Eye (tissue), 1 donor: ENCODE results near the gene CHCHD1.
"Not testable (repeated sequence)": the region's sequence is repeated elsewhere in the genome, so short reads cannot be mapped to it uniquely, and the experiment has no call there.

Source experiments
- DNase-seq: peaks from one replicate; pipeline ENCODE4 v3.0.0-alpha.2; 2015

Gene CHCHD1

DNA sequence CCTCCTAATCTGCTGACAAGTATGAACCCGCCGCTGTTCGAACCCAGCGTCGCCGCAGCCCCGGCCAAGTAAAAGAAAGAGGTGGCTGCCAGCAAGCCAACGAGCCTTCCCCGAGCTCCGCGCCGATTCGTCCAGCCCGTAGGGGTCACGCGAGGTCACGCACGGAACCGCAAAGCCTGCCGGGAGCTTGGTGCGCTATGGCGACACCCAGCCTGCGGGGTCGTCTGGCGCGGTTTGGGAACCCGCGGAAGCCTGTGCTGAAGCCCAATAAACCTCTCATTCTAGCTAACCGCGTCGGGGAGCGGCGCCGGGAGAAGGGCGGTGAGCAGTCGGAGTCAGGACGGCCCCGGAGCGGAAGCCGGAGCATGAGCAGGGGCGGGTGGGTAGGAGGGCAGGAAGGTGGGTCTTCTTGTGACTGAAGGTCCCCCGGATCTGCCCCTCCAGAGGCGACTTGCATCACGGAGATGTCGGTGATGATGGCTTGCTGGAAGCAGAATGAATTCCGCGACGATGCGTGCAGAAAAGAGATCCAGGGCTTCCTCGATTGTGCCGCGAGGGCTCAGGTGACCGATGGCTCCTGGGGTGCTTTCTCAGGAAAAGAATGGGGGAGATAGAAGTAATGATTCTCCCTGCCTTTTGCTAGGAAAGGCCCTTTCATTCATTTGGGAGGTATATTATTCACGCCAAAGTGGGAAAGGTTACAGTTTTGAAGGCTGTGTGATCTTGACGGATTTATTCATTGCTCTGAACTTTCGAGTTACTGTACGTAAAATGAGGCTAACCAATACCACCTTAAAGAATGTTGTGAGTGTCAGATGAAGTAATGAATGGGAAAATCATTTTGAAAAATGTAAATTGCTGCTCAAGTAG lies at the start of gene CHCHD1:
Gene CHCHD1, plus strand, starts transcription at position 170 of the 870 bp plus-strand sequence. Its CDS starts 28 bp downstream, at position 198.
- DNase-seq: peak; percentile 97

DNA sequence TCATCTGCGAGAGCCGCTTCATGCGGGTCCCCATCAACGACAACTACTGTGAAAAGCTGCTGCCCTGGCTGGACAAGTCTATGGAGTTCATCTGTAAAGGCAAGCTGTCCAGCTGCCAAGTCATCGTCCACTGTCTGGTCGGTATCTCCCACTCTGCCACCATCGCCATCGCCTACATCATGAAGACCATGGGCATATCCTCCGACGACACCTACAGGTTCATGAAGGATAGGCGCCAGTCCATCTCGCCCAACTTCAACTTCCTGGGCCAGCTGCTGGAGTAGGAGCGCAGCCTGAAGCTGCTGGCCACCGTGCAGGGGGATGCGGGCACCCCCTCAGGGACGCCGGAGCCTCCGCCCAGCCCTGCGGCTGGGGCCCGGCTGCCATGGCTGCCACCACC lies 49.4 kb upstream of the CHCHD1 start:
- DNase-seq: no peak

DNA sequence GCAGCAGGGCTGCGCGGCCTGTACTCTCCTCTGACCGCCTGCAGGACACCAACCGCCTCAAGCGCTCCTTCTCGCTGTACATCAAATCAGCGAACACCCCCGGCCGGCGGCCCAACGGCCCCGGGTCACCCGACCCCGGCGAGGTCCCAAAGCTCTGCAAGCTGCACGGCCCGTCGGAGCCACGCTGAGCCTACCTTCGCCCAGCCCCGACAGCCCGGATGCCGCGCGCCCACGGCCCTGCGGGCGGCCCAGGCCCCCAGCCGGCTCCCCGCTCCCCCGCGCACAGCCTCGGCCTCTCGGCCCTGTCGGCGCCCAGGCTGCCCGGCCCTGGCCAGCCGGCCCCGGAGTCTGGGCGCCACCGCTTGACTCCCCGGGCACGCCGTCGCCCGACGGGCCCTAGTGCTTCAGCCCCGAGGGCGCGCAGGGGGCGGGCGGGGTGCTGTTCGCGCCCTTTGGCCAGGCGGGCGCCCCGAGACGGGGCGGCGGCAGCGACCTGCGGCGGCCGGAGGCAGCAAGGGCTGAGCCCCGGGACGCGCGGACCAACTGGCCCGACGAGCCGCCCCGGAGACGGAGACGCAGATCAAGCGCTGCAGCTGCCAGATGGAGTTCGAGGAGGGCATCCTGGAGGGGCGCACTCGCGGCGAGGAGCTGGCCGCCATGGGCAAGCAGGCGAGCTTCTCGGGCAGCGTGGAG lies 48.8 kb upstream of the CHCHD1 start:
- DNase-seq: no peak

DNA sequence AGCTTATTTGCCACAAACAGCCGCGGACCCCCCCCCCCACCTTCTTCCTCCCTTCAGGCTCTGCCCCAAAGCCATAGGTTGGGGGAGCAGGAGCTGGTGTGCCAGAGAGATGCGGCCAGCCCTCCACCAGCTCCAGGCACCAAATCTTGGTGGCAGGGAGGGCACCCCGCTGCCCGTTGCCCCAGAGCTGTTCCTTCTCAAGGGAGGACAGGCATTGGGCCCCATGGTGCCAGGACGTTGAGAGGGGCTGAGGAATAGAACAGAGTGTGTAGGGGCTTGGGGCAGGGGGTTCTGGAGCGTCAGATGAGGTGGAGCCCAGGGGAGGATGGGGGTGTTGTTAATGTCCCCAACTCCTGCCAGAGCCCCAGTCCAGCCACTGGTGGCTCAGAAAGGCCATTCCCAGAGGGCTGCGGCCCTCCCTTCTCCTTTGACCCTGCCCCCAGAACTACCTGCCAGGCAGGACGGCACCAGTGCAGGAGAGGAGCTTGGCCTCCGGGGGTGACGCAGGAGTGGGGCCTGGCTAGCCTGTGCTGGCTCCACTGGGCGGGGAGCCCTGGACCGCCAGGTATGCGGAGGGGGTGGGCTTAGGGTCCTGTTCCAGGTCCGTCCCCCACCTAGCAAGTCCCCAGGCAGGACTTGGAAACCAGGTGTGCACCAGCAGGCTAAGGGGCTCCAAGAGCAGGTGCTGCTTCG lies 47.7 kb upstream of the CHCHD1 start:
- no peak for DNase-seq

DNA sequence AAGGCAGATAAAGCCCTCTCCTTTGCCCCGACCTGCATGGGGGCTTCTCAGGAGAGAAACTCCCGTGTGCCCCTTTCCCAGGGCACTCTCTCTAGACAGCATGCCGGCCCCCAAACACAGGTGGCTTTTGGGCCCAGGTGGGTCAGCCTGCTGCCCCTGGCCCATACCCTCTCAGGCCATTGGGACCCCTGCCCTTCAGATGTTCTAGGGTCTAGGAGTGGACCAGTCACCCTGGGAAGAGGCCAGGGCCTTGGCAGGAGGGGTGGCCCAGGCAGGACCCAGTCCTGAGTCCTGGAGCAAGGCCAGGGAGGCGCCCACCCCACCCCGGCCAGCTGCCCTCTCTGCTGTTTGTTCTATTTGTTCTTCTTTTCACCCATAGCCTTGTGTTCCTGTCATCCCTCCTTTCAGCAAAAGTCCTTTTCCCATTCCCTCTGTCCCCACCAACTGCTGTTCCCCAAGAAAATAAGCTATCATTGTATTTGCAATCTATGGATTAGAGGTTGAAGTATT lies 47.0 kb upstream of the CHCHD1 start:
- no peak for DNase-seq

DNA sequence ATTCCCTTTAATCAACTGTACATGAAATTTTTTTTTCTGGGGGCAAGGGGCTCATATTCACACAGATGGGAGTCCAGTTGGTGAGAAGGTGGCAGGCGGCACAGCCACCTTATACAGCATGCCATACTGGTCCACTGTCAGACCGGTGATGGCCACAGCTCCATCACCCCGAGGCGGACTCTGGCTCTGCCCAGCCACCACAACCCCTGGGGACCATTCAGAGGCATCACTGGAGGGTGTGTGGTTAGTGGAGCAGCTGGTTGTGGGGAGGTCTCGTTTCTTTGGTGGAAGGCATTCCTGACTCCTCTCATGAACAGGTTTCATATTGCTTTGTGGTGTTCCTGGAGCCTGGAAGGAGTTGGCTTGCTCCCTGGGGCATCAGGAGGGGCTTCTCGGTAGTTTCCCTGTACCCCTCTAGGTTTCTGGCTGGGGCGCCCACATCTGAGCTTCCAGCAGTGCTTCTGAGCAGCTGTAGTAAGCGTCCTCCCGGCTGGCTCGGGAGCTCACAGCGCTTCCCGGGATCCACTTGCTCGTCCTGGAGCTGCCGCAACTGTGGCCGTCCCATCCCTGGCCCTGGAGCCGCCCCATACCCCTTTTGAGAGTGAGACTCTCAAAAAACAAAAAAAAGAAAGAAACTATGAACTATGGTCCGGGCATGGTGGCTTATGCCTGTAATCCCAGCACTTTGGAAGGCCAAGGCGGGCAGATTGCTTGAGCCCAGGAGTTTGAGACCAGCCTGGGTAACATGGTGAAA lies 41.2 kb upstream of the CHCHD1 start:
- DNase-seq: not testable (repeated sequence)

GRCh38 chr10:73742454-73742734 lies 39.5 kb upstream of the CHCHD1 start:
- DNase-seq: no peak

DNA sequence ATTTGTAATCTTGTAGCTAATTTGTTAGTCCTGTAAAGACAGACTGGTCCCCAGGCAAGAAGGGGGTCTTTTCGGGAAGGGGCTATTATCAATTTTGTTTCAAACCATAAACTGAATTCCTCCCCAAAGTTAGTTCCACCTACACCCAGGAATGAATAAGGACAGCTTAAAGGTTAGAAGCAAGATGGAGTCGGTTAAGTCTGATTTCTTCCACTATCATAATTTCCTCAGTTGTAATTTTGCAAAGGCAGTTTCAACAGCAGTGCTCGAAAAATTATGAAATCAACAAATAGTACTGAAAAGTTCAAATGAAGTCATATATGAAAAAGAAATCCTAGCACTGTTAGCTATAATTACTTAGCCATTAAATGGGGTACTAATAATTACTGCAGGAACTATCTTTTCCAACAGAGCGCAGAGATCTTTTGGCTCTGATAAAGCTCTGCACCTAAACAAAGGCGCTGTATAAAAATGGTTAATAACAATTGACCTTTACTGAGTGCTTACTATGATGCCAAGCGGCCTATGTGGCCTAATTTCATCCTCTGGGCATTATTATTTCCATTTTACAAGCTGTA lies 38.4 kb upstream of the CHCHD1 start:
- DNase-seq: no peak

DNA sequence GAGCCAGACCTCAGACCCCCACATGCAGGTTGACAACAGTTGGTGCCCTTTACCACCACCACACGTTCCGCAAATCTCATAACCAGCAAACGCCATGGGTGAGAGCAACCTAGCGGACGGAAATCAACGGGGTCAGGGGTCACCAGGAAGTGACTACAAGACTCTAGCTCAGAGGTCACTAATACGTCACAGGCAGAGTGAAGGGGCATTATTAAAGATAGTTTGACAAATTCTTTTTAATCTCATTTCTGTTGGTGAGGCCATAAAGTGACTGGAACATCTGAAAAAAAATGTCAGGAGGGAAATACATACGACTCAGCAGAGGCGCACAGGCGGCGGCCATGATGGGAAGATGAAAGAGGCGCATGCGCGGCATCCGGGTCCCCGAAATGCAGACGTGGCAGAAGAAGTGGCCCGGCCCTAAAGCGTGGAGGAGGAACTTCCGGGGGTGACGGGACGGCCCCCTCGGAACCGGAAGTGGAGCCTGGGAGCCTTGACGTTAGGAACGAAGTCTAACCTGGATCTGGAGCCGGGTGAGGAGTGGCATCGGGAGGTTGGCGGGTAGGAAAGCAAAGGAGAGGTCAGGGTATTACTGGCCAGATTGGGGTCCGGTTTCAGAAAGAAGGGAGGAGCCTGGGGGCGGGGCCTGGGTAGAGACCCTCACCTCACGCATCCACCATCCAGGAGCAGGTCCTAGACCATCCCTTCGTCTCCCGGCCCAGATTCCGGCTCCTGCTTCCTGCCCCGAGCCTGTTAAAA lies 37.8 kb upstream of the CHCHD1 start, which contains the start of gene SEC24C:
Gene SEC24C, plus strand, starts transcription at position 468 of the 759 bp plus-strand sequence. CDS start 2,461 bp downstream, outside the sequence.
- DNase-seq: peak; percentile 99

DNA sequence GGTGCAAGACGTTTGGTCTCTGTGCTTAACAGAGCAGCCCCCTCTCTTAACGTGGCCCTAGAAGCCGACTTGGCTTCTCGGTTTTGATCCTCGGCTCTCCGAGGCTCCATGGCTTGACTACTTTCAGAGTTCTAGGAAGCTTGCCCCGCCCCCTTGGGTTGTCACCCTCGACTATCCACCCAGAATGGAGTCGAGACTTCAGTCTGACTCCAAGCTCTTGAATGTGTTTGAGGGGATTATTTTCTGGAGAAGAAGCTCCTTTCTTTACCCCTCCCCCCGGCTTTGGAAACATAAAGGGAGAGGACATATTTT lies 37.2 kb upstream of the CHCHD1 start:
- DNase-seq: no peak

DNA sequence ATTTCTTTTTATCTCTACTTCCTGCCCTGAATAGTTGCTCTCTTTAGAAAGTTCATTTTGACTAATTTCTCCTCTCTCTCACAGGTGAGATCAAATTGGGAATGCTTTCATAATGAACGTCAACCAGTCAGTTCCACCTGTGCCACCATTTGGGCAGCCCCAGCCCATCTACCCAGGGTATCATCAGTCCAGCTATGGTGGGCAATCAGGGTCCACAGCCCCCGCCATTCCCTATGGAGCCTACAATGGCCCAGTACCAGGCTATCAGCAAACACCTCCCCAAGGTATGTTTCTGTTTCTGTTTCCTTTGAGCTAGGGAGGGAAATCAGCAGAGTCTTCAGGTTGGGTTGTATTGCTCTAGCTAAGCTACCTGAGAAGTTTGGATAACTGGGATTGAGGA lies 35.1 kb upstream of the CHCHD1 start:
- no peak for DNase-seq

DNA sequence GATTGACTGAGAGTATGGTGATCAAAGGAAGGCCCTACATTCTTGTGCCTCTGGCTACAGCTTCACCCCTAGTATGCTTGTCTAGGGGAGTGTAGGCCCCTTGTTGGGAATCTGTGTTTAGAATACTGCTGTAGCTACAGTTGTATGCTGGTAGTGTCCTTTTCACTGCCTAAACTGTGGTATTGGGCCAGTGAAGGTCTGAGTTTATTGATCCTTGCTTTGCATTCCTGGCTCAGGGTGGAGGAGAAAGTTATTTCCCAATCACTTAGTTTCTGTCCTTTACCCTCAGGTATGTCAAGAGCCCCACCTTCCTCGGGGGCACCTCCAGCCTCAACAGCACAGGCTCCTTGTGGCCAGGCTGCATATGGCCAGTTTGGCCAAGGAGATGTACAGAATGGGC lies 31.0 kb upstream of the CHCHD1 start:
- DNase-seq: no peak

- no peak for DNase-seq
These were observed 25.7 kb upstream of the CHCHD1 start for GRCh38 chr10:73756183-73756582.

DNA sequence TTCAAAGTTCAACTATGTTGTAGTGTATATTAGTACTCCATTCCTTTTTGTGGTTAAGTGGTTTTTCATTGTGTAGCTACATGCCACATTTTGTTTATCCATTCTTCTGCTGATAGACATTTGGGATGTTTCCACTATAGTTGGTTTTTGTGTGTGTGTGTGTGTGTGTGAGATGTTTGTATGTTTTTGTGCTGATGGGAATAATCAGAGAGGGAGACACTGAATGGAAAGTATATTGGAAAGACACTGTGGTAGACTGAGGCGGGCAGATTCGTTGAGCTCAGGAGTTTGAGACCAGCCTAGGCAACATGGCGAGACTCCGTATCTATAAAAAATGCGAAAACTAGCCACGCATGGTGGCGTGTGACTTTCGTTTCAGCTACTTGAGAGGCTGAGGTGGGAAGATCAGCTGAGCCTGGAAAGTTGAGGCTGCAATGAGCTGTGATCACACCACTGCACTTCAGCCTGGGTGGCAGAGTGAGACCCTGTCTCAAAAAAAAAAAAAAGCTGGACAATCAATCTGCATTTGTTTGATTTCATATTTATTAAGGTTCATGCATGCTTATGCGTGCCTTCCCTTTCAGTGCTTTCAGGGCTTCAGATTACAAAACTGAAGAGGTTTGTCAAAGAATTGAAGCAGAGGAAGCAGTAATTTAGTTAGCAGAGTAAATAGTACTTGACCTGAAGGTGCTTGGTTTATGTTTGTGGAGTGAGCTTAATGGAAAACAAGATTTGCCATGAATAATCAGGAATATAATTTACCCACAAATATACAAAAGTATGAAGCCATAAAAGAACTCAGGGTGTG lies 22.9 kb upstream of the CHCHD1 start:
- DNase-seq: no peak

DNA sequence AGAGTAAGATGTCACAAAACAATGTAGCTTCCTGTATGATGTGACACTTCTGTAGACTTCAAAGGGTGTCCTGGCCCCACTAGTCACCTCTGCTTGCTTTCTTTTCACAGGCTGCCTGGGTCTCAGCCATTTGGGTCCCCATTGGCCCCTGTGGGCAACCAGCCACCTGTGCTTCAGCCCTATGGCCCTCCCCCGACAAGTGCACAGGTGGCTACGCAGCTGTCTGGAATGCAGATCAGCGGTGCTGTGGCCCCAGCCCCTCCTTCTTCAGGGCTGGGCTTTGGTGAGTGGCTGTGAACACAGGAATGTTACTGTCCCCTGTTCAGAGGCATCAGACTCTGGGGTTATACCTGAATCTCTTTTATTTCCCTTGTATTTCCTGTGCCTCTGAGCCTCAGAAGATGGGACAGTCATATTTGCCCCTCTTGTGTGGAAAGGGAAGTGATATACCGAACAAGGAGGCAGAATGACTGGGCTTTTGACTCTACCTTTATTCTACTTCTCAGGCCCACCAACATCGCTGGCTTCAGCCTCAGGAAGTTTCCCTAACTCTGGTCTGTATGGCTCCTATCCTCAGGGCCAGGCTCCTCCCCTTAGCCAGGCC lies 22.2 kb upstream of the CHCHD1 start:
- no peak for DNase-seq

DNA sequence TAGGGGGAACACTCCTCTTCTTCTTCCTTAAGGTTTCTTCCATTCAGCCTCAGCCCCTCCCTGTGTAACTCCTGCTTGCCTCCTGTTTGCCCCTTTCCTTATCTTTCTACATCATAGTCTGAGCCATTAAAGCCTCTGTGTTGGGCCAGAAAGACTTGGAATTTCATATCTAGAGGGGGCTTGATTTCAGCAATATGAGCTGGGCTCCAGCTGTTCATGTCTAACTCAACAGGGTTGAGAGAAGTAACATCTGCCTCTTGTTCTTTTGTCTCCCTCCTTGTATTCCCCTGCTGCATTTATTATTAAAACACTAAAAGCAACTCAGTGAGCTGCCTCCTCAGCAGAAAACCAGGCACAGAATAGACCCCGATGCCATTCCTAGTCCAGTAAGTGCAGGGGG lies 20.1 kb upstream of the CHCHD1 start:
- DNase-seq: no peak

DNA sequence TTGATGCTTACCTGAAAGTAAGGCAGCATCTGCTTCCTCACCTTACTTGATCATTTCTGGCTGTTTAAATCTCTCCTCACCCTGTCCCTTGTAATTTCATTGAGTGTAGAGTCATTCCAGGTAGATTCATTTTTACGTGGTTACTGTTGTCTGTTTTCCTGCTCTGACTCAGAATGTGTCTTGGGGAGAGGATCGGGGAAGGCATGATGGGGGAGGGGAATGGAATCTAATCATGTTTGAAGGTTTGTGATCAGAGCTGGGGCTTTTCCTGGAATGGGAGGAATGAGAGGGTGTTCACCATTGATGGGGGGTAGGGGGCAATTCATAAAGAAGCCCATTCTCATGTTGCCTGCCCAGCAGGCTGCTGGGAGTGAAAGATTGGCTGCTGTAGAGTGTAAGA lies 18.9 kb upstream of the CHCHD1 start:
- DNase-seq: no peak

- no peak for DNase-seq
These were observed 18.5 kb upstream of the CHCHD1 start for GRCh38 chr10:73763343-73763742.

DNA sequence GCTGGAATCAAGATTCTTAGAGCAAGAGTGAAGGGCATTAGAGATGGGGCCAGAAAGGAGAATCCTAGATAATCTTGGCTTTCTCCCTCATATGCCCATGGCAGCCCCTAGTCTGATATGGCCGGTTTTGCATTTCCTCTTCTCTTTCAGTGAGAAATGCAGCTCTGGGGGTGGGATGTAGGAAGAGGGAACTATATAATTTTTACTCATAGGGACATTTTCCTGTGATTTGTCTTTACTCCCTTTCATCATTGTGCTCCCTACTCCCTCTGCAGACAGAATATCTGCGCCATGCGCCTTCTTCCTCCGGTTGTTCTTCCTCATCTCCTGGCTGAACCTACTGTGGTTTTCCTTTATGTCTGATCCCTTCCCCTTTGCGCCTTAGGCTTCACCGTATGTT lies 16.8 kb upstream of the CHCHD1 start:
- no peak for DNase-seq

- no peak for DNase-seq
These were observed 13.0 kb upstream of the CHCHD1 start for GRCh38 chr10:73768881-73769280.

DNA sequence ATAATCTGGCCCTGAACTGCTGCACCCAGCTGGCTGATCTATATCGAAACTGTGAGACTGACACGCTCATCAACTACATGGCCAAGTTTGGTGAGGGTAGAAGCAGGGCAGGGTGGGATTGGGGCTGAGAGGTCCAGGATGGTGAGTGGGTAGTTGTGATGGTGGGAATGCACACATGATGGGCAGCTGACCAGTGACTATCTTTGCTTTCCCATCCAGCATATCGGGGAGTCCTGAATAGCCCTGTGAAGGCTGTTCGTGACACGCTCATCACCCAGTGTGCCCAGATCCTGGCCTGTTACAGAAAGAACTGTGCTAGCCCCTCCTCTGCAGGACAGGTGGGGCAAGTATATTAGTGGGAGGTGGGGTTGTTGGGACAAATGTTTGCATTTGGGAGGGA lies 12.5 kb upstream of the CHCHD1 start:
- DNase-seq: no peak
